ENCODE results near the gene TEDDM1.
"Not testable (repeated sequence)": the region's sequence is repeated elsewhere in the genome, so short reads cannot be mapped to it uniquely, and the experiment has no call there.

TEDDM1 gene

DNA sequence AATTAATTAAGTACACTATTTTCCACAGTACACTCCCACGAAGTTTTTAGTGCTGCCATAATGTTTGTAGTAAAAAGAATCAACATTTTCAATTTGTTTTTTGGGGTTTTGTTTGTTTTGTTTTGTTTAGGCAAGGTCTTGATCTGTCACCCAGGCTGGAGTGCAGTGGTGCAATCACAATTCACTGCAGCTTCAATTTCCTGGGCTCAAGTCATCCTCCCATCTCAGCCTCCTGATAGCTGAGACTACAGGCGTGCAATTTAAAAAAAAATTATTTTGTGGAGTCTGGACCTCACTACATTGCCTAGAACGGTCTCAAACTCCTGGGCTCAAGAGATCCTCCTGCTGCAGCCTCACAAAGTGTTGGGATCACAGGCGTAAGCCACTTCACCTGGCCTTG is 20.3 kb downstream of the TEDDM1 start:
- no peak for DNase-seq (ENCODE audit: low read depth)

- not testable (repeated sequence) for DNase-seq (ENCODE audit: low read depth)
These were observed 20.7 kb downstream of the TEDDM1 start for GRCh38 chr1:182379781-182380180.

- no peak for DNase-seq (ENCODE audit: low read depth)
These were observed 23.4 kb downstream of the TEDDM1 start for GRCh38 chr1:182376936-182377574.

DNA sequence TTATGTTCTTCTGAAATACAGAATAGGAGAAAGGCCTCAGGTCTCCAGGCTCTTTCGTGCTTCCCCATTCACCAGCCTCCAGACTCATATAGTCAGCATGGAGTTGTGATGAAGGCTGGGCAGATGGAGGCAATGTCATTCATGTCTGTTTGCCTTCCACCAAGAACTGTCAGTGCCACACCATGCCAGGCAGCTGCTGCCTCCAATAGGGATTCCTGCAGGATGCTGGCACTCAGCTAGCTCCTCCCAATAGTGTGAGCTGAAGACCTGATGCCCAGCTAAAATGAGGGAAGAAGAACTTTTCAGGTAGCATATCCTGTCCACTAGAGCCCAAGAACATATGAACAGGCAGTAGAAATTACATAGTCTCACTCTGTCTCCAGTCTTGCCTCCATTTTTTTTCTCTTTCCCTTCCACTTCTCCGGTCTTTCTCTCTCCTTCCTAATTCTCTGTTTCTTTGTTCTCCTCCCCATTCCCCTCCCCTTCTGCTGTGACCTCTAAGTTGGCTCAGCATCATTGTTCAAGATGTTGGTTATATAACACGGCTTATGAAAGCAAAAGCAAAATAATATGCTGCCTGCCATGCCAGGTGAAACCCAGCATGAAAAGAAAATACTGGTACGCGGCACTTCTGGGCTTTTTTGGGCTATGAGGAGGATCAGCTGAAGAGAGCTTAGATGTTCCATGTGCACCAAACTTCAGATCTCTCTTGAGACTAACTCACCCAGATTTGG is 26.2 kb downstream of the TEDDM1 start:
- DNase-seq (ENCODE audit: low read depth): no peak

- DNase-seq (ENCODE audit: low read depth): no peak
These were observed 29.9 kb downstream of the TEDDM1 start for GRCh38 chr1:182370532-182370931.

DNA sequence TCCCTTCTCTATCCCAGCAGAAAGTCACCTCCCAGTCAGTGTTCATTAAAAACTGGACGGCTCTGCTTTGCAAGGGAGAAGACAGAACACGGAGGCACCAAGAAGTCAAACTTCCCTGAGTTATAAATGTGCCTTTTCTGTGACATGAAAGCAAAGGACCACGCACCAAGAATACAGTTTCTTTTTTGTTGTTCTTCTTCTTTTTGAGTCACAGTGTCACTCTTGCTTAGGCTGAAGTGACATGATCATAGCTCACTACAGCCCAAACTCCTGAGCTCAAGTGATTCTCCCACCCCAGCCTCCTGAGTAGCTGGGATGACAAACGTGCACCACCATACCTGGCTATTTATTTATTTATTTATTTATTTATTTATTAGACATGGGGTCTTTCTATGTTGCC is 31.6 kb downstream of the TEDDM1 start:
- no peak for DNase-seq (ENCODE audit: low read depth)

GRCh38 chr1:182368358-182368757 is 32.1 kb downstream of the TEDDM1 start:
- DNase-seq (ENCODE audit: low read depth): no peak

- DNase-seq (ENCODE audit: low read depth): no peak
These were observed 32.5 kb downstream of the TEDDM1 start for GRCh38 chr1:182367926-182368325.

DNA sequence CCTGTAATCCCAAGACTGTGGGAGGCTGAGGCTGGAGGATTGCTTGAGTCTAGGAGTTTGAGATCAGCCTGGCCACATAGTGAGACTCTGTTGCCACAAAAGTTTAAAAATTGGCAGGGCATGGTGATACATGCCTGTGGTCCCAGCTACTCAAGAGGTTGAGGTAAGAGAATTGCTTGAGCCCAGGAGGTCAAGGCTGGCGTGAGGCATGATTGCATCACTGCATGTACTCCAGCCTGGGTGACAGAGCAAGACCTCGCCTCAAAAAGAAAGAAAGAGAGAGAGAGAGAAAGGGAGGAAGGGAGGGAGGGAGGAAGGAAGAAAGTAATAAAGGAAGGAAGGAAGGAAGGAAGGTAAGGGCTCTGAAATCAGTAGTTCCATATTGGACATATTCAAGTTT is 33.9 kb downstream of the TEDDM1 start:
- DNase-seq (ENCODE audit: low read depth): no peak

GRCh38 chr1:182359645-182360044 is 40.8 kb downstream of the TEDDM1 start:
- DNase-seq (ENCODE audit: low read depth): no peak

- no peak for DNase-seq (ENCODE audit: low read depth)
These were observed 42.6 kb downstream of the TEDDM1 start for GRCh38 chr1:182357913-182358312.

DNA sequence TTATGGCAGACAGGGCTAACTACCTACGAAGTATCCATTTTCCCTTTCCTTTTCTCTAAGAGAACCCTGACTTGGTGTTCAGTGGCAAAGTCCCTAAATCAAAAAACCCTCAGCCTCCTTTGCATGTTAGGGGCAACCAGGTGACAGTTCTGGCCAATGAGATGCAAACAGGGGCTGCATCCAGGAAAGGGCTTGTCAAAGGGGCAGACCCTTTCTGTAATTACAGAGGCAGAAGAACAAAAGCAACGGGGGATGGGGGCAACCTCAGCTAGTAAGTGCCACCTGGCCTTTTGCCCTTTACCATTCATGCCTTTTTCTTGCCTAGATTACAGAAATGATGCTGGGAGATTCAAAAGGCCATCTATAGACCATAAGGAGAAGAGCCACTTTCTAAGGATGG is 43.3 kb downstream of the TEDDM1 start:
- DNase-seq (ENCODE audit: low read depth): no peak

- no peak for DNase-seq (ENCODE audit: low read depth)
These were observed 44.8 kb downstream of the TEDDM1 start for GRCh38 chr1:182355723-182356098.

DNA sequence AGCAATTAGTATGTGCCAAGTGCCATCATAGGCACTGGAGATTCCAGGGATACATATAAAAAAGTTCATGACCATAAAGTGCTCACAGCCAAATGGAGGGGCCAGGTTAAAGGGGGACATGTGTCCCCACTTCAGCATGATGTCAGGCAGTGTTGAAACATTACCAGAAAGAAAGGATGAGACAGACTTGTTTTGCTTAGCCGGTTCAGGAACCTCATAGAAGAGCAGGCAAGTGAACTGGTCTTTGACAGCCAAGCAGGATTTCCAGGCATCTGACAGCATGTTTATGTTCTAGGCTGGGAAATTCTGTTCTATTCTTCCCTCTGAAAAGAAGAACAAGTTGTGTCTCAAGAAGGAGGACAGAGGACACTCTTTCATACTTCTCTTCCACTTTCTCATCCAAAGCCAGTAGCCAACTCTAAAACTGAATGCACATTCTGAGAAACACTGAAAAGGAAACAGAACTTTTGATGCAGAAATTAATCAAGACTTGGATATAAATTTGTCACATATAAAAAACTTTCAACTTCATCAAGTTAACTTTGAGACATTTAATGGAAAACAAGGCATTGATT is 48.6 kb downstream of the TEDDM1 start:
- no peak for DNase-seq (ENCODE audit: low read depth)

DNA sequence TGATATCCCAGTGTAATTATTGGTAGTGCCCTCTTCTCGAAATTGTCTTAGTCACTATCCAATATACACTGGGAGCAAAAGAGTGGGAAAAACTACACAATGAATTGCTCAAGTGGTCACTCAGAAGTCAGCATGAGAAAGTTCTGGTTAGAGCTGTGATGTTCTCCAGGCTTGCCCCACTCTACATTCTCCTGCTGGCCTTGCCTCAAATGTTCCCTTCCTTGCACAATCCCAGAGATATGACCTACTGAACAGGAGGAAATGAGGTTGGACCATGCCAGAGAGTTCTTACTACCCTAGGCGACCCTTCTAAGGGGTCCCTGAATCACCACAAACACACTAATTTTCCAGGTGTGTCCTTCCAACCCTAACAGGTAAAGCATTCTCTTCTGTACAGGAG is 49.6 kb downstream of the TEDDM1 start:
- no peak for DNase-seq (ENCODE audit: low read depth)

- DNase-seq (ENCODE audit: low read depth): peak; percentile 9
These were observed 51.3 kb downstream of the TEDDM1 start for GRCh38 chr1:182348961-182349747.
